Left hindlimb (tissue), 1 donor: ENCODE measurements around the gene BCAS4.
"Not testable (repeated sequence)": the region's sequence is repeated elsewhere in the genome, so short reads cannot be mapped to it uniquely, and the experiment has no call there.

Source experiments
- DNase-seq: peaks from one replicate; pipeline ENCODE4 v3.0.0-alpha.2; 2018

Gene BCAS4

DNA sequence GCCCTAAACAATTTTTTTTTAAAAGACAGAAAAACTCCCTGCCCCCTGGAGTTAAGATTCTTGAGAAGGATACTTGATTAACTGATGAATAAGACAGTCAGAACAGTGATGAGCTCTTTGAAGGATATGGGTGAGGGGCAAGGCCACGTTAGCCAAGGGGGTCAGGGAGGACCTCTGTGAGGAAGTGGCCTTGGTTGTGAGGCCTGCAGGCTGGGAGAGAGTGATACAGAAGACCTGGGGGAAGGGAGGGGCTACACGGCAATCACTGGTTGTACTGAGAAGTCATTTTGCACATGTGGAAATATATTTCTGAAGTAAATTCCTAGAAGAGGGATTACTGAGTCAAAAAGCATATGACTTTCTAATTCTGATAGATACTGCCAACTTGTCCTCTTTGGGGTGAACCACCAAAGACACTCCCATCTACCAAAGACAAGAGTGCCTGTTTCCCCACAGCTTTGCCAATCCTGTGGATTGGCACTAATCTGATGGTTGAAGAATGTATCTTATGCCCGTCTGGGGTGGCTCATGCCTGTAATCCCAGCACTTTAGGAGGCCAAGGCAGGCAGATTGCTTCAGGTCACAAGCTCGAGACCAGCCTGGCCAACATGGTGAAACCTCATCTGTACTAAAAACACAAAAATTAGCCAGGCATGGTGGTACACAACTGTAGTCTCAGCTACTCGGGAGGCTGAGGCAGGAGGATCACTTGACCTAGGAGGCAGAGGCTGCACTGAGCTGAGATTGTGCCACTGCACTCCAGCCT, 22.3 kb upstream of the BCAS4 start:
- no peak for DNase-seq

DNA sequence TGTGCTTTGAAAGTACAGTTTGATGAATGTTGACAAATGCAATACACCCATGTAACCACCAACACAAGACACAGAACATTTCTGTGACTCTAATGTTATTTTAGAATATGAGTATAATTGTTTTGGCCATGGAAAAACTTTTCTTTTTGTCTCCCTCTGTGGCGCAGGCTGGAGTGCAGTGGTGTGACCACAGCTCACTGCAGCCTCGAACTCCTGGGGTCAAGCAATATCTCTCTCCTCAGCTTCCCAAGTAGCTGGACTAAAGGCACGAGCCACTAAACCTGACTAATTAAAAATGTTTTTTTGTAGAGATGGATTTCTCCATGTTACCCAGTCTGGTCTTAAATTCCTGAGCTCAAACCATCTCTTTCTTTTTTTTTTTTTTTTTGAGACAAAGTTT, 20.3 kb upstream of the BCAS4 start:
- no peak for DNase-seq

DNA sequence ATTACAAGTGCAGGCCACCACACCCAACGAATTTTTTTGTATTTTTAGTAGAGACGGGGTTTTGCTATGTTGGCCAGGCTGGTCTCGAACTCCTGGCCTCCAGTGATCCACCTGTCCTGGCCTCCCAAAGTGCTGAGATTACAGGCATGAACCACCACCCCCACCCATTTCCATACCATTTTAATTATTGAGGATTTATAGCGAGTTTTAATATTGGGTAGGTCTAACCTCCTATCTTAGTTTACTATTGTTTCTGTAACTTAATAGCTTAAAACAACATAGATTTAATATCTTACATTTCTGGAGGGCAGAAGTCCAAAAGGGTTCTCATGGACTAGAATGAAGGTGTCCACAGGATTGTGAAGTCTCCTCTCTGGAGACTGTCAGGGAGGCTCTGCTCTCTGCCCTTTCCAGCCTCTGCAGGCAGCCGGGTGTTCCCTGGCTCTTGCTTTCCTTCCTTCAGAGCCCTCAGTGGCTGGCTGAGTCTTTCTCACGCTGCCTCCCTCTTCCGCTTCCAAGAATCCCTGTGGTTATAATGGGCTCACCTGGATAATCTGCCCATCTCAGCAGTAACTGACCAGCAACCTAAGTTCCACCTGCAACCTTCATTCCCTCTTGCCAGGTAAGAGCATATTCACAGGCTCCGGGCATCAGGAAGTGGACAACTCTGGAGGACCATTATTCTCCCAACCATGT, 18.6 kb upstream of the BCAS4 start:
- no peak for DNase-seq

DNA sequence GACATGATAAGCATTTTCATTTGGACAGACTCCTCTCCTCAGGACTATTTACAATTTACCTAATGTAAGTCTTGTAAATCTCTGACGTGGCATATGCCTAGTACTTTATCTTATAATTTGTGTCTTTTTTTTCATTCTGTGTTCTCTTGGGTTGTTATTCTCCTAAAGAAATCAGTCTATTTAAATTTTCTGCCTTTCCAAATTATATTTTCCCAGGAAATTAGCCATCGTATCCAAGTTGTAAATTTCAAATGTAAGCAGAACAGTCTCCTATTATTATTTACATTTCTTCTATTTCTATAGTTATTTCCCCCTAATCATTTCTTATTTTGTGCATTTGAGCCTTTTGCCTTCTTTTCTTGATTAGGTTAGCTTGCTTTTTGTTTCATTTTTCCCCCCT, 17.5 kb upstream of the BCAS4 start:
- DNase-seq, result no peak

DNA sequence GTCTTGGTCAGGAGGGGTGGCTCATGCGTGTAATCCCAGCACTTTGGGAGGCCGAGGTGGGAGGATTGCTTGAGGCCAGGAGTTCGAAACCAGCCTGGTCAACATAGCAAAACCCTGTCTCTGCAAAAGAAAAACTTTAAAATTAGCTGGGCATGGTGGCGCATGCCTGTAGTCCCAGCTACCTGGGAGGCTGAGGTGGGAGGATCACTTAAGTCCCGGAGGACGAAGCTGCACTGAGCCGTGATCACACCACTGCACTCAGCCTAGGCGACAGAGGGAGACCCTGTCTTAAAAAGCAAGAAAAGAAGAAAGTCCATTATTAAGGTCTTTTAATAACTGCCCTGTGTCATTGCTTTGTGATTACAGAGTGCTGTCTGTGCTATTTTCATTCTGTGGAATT, 15.9 kb upstream of the BCAS4 start:
- not testable (repeated sequence) for DNase-seq

DNA sequence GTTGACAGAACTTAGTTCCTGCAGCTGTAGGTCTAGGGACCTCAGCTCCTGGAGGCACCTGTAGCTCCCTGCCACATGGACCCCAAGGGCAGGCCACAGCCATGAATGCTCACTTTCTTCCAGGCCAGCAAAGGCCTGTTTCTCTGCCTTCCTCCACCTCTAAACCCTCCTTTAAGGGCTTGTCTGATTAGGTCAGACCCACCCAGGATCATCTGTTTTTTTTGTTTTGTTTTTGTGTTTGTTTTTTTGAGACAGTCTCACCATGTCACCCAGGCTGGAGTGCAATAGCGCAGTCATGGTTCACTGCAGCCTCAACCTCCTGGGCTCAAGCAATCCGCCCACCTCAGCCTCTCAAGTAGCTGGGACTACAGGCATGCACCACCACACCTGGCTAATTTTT, 11.5 kb upstream of the BCAS4 start:
- no peak for DNase-seq

DNA sequence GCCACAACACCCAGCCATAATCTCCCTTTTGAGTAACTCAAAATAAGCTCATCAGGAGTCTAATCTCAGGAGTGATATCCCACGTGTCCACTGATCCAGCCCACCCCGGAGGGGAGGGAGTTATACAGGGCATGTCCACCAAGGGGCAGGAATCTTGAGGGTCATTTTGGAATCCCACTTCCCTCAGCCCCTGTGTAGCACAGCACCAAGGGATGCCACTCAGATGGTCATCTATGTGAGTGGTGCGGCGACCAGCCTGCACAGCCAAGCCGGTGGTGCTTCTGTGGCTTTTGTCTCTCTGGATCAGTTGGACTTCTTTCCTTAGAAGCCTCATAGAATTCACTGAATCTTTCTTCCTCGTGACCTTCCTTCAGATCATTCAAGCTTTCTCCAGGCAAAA, 11.0 kb upstream of the BCAS4 start:
- DNase-seq, result no peak

DNA sequence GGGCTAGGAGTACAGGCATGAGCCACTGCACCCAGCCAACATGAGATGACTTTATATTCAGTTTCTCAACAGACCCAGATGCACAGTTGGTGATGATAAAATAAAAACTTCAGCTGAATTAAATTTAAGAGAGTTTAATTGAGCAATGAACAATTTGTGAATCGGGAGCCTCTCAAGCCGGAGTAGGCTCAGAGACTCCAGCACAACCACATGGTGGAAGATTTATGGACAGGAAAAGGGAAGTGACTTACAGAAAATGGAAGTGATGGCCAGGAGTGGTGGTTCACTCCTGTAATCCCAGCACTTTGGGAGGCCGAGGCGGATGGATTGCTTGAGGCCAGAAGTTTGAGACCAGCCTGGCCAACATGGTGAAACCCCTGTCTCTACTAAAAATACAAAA, 10.4 kb upstream of the BCAS4 start:
- no peak for DNase-seq

DNA sequence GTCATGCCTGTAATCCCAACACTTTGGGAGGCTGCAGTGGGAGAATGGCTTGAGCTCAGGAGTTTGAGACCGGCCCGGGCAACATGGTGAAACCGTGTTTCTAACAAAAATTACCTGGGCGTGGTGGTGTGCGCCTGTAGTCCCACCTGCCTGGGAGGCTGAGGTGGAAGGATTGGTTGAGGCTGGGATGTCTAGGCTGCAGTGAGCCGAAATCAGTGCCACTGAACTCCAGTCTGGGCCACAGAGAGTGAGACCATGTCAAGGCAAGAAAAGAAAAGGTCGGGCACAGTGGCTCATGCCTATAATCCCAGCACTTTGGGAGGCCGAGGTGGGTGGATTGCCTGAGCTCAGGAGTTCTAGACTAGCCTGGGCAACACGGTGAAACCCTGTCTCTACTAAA, 8.2 kb upstream of the BCAS4 start:
- DNase-seq, result no peak

DNA sequence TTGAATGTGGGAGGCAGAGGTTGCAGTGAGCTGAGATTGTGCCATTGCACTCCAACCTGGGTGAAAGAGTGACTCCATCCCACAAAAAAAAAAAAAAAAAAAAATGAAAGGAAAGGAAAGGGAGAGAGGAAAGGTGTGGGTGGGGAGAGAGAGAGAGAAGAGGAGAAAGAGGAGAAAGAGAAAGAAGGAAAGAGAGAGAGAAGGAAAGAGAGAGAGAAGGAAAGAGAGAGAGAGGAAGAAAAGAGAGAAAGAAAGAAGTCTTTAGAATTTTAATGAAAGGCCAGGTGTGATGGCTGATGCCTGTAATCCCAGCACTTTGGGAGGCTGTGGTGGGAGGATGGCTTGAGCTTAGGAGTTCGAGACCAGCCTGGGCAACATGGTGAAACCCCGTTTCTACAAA, 7.7 kb upstream of the BCAS4 start:
- no peak for DNase-seq

DNA sequence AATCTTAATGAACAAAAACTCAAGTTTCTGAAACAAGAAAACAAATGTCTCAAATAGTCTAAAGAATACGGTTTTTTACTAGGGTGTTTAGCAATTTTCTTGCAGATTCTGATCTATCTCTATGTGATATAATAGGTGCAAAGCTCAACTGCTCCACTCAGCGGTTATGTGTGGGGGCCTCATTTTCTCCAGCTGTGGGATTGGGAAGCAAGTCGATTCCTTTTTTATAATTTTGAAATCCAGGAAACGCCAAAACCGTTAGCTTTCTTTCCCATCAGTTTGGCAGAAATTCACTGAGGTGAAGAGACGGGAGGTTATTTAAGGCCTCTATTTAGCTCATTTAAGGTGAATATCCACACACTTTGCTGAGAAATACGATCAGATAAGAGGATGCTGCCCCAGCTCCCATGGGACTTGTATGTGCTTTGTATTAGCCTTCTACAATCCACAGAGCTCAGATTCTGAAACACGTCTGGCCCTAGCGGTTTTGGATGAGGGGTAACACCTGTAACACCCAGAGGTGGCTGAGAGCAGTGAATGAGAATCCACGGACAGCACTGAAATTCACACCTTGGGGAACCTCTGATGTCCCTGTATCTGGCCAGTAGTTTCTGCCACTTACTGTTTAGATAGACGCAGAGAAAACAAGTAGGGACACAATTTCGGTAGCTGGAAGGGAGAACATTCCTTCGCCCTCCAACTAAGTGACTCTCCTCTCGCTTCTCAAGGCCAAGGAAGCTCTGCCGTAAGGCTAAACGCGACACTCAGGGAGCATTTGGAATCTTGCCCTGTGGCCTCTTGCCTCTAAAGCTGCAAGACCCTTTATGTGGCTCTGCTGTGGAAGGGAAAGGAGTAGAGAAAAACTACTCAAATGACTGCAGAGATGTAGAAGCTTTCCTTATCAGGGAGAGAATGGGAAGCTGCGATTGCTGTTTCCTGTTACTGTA, 6.5 kb upstream of the BCAS4 start:
- peak; percentile 61 for DNase-seq

DNA sequence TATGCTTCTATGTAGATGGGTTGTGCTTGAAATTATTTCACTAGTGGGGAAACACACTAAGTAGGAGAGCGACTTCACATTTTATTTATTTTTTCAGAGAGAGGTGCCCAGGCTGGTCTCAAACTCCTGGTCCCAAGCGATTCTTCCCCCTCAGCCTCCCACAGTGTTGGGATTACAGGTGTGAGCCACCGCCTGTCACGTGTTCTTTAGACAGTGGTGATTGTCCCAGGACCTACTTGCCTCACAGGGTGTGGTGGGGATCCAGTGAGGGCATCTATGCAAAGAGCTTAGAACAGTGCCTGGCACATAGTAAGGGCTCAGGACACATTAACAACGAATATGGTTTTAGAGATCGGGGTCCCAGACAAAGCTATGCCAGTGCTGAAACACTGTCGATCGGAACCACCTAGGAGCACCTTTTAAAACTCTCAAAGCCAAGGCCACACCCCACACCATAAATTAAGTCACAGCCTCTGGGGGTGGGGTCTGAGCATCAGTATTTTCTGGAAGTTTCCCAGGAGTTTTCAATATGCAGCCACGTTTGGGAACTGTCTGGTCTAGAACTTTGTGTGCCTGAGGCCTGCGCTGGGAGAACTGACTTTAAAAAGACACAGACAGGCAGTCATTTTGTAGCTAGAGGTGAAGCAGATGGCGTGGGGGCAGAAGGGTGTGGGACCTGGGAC, 4.8 kb upstream of the BCAS4 start:
- no peak for DNase-seq

DNA sequence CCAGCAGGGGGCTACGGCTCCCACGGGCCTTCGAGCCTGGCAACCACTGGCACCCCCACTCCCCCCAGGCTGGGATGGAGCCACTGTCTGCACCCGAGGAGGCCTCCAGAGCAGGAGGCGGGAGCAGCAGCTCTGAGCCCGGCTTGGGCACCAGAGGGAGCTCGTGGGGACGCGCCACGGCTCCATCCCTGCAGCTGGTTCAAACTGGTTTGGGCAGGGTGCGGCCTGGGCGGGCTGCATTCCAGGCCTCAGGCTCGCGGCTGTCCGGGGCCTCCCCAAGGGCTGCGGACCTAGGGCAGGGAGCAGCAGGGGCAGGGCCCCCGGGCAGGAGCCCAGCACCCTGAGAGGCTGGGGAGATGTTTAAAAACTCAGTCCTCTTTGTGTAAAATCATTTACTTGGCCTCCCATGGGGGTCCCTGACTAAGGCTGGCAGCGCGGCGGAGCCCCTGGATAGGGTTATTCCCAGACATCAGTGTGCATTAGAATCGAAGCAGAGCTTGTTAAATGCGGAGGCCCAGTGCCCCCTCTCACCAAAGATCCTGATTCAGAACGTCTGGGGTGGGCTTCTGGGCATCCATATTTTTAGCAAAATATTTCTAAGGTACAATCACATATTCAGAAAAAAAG, 4.1 kb upstream of the BCAS4 start:
- DNase-seq, result peak; percentile 93

DNA sequence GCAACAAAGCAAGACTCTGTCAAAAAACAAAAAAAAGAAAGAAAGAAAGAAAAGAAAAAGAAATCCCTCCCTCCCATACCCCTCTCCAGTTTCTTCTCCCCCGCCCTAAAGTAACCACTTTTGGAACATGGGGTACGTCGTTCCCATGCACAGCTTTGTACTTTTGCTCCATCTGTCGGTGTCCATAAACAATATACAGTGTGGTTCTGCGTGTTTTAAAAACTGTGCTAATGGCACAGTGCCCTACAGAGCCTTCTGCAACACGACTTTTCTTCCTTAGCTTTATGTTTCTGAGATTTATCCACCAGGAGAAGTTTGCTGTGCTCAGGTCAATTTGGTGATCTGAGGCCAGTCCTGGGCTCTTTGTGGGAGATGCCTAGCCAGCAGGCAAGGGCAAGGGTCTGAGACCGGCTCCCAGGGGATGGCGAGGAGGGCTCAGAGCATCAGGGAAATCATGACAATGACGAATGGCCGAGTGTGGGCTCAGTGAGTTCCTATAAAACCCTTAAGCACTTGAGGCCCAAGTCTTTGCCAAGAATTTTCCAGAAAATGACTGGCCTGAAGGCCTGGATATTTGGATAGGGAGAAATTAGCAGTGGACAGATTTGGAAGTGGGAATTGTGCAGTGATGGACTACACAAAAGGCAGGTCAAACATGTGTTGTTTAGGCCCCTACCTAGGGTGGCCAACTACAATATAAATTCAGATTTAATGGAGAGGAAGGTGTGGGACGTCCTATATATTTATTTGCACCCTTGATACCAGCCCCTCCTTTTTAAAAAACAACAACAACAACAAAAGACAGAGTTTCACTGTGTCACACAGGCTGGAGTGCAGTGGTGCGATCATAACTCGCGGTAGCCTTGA, 1.9 kb upstream of the BCAS4 start:
- no peak for DNase-seq

DNA sequence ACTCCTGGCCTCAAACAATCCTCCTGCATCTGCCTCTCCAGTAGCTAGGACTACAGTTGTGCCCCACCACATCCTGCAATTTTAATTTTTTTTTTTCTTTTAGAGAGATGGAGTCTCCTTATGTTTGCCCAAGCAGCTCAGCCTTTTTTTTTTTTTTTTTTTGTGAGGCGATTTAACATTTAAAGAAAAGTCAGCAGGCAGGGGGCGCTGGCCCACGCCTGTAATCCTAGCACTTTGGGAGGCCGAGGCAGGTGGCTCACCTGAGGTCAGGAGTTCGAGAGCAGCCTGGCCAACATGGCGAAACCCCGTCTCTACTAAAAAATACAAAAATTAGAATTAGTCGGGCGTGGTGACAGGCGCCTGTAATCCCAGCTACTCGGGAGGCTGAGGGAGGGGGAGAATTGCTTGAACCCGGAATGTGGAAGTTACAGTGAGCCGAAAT, 1.3 kb upstream of the BCAS4 start:
- not testable (repeated sequence) for DNase-seq

DNA sequence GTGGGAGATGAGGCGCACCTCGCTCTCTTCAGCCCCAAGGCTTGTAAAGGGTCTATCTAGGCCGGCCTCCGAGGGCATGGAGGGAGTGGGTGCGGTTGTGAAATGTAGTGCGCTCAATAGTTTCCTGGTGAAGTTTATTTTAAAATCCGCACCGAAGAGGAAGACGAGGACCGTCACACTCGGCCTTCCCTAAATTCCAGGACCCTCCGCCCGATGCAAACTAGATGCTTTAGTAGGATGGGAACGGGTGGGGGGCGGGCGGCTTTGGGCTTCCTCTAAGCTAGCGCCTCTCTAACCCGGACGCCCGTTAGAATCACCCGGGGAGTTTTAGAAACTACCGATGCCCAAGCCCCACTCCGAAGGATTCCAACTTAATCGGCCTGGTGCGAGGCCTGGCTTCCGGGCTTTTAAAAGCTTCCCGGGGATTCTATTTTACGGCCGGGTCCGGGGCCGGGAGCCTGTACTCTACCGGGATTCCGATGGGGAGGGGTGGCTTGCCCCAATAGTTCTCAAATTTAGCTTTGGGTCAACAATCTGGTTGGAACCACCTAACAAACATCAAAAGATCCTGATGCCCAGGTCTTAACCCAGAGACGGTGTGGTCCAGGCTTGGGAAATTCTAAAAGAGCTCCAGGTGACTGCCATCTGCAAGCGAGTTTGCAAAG, 548 bp upstream of the BCAS4 start:
- DNase-seq, result peak; percentile 42

DNA sequence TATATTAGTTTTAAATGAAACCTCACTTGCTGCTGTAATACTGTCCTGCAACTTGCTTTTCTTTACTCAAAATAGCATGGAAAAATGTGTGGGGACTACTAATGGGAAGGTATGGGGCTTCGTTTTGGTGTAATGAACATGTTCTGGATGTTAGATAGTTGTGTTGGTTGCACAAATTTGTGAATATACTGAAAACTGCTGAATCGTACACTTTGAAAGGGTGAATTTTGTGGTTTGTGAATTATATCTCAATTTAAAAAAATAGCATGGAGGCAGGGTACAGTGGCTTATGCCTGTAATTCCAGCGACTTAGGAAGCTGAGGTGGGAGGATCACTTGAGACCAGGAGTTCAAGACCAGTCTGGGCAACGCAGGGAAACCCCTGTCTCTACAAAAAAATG, 2.3 kb downstream of the BCAS4 start:
- DNase-seq, result no peak

DNA sequence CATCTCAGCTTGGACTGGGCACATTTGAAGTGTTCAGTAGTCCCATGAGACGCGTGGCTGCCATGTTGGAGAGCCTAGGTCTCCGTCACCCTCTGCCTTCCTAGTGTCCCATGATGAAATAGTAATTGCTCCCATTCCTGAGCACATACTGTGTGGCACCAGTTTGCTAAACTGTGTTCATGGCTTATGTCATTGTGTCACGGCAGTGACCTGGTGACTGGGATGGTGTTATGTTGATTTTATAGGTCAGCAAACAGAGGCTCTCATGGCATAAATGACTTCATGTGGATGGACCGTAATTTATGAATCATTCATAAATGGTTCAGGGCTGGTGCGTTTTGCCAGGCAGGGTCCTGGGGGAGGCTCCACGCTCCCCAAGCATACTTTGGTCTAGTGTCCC, 3.8 kb downstream of the BCAS4 start:
- no peak for DNase-seq

DNA sequence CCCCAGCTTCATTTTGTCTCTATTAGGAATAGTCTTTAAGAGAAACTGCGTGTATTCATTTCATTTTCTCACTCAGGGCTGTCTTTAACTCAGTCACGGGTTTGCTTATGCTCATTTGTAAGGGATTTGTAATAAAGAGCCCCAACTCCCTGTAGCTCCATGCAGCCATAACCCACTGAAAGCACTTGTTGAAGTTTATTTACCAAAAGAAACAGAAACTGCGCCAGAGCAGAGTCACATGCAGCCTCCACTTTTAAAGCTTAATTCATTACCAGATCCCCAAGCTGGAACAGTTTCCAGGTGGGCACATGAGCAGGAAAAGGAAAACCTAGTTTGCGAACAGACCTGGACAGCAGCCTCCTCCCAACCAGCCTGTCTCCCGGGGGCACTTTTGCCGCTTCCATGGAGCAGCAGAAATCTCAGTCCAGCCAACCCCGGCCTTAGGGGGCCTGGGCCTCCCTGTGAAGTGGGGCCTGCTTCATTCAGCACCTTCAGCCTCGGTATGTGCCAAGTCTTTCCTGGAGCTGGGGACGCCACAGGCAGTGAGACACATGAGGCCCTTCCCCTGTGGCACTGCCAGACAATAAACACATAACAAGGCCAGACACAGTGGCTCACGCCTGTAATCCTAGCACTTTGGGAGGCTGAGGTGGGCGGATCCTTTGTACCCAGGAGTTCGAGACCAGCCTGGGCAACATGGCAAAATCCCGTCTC, 4.5 kb downstream of the BCAS4 start:
- no peak for DNase-seq

DNA sequence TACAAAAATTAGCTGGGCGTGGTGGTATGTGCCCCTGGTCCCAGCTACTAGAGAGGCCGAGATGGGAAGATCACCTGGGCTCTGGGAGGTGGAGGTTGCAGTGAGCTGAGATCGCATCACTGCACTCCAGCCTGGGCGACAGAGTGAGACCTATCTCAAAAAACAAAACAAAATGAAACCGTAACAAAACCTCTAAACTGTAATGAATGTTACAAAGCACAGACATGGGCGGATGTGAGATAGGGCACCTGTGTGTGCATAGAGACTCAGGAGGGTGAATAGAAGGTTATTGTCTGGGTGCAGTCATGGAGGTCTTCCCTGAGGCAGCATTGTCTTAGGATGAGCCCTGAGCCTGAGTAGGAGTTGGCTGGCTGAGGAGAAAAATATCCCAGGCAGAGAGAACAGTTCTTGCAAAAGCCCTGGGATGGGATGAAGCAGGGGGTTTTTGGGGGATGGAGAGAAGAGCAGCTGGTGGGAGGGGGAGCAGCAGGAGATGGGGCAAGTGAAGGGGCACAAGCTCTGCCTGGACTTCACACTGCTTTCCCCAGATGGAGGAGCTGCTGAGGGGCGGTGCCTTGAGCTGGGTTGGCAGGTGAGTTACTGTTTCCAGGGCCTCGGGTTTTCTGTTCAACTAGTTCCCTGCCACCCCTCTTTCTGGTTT, 5.2 kb downstream of the BCAS4 start:
- DNase-seq, result no peak
